ENCODE measurements around the gene NUPR2. TPM values are rescaled to one million over a fixed set of nuclear protein-coding genes. Genes with fewer than 3 reads are reported as not detected.
"Not testable (repeated sequence)": the region's sequence is repeated elsewhere in the genome, so short reads cannot be mapped to it uniquely, and the experiment has no call there.

Gene NUPR2
- total RNA-seq, 1 donor from 2014 or later: not detected

GRCh38 chr7:56124981-56125380 is 8.8 kb upstream of the NUPR2 start:
- Histone ChIP-seq H3K36me3 (no peaks in the 10 kb centered on the region), H3K4me1 (no peaks in the 10 kb centered on the region), H3K27me3 (no peaks in the 10 kb centered on the region), H3K27ac (no peak overlapping the region), H3K4me3 (no peak overlapping the region), H3K9me3 (no peaks in the 10 kb centered on the region)
- intact Hi-C loops (cut with DNase I): no loop called here
- no peak for TF ChIP-seq POLR2A (IDR thresholded peaks at IDR 0.05)
- TF ChIP-seq CTCF (IDR thresholded peaks at IDR 0.05): no peak
- TF ChIP-seq POLR2AphosphoS5 (IDR thresholded peaks at IDR 0.05; ENCODE audit: insufficient read depth in 1 of 2, low read depth in 1 of 2): no peak
- DNase-seq (ENCODE audit: extremely low spot score in 2 of 2): no peak

GRCh38 chr7:56121440-56121839 is 5.2 kb upstream of the NUPR2 start:
- intact Hi-C loops (cut with DNase I): no loop called here
- DNase-seq (ENCODE audit: extremely low spot score in 2 of 2): no peak
- no peaks in the 10 kb centered on the region for H3K27me3 ChIP-seq
- no peaks in the 10 kb centered on the region for H3K9me3 ChIP-seq
- H3K4me3 ChIP-seq: no peak overlapping the region
- no peaks in the 10 kb centered on the region for H3K36me3 ChIP-seq
- no peak overlapping the region for H3K27ac ChIP-seq
- no peak for TF ChIP-seq CTCF (IDR thresholded peaks at IDR 0.05)
- no peaks in the 10 kb centered on the region for H3K4me1 ChIP-seq

GRCh38 chr7:56112244-56112643 is 4.0 kb downstream of the NUPR2 start:
- H3K4me1 ChIP-seq; H3K36me3 ChIP-seq; H3K4me3 ChIP-seq; H3K27ac ChIP-seq; DNase-seq (ENCODE audit: extremely low spot score in 2 of 2); H3K27me3 ChIP-seq; H3K9me3 ChIP-seq; intact Hi-C loops (cut with DNase I): not testable (repeated sequence)

GRCh38 chr7:56110611-56111010 is 5.6 kb downstream of the NUPR2 start:
- Histone ChIP-seq H3K4me3 (no peak overlapping the region), H3K27ac (no peak overlapping the region), H3K27me3 (no peaks in the 10 kb centered on the region), H3K36me3 (no peaks in the 10 kb centered on the region), H3K9me3 (no peaks in the 10 kb centered on the region), H3K4me1 (peaks cover 2% of the 10 kb centered on the region)
- no peak for TF ChIP-seq CTCF (IDR thresholded peaks at IDR 0.05)
- no peak for TF ChIP-seq POLR2A (IDR thresholded peaks at IDR 0.05)
- TF ChIP-seq POLR2AphosphoS5 (IDR thresholded peaks at IDR 0.05; ENCODE audit: insufficient read depth in 1 of 2, low read depth in 1 of 2): no peak
- no peak for DNase-seq (ENCODE audit: extremely low spot score in 2 of 2)
- intact Hi-C loops (cut with DNase I): no loop called here

GRCh38 chr7:56107954-56108258 is 8.3 kb downstream of the NUPR2 start:
- H3K27me3 ChIP-seq: no peaks in the 10 kb centered on the region

More at GRCh38 chr7:56107954-56108258, 8.3 kb downstream of the NUPR2 start:
- Histone ChIP-seq H3K9me3 (no peaks in the 10 kb centered on the region), H3K4me1 (peaks cover 18% of the 10 kb centered on the region), H3K36me3 (peaks cover 0 to 14% of the 10 kb centered on the region in 2 donors), H3K27ac (no peak overlapping the region), H3K4me3 (no peak overlapping the region)
- intact Hi-C loops (cut with DNase I): no loop called here
- DNase-seq (ENCODE audit: extremely low spot score in 2 of 2): no peak
- TF ChIP-seq POLR2AphosphoS5 (IDR thresholded peaks at IDR 0.05; ENCODE audit: insufficient read depth in 1 of 2, low read depth in 1 of 2) (no peak), POLR2A (IDR thresholded peaks at IDR 0.05) (no peak), CTCF (IDR thresholded peaks at IDR 0.05) (no peak)
